NB4 (cell line): Measurements from ENCODE around the gene CHST8.
"Not testable (repeated sequence)": the region's sequence is repeated elsewhere in the genome, so short reads cannot be mapped to it uniquely, and the experiment has no call there.

Source experiments
- DNase-seq: peaks from one replicate; pipeline ENCODE4 v3.0.0; 2010; ENCODE audit warnings: low read depth
- H3K4me3 ChIP-seq: one replicate; pipeline ENCODE4 v1.5.1; 2011; ENCODE audit warnings: mild to moderate bottlenecking, low read depth, low read length, moderate library complexity
- CTCF ChIP-seq: IDR thresholded peaks from one replicate; pipeline ENCODE4 v1.5.1; 2012; ENCODE audit warnings: low read depth, low read length
- MAX ChIP-seq: IDR thresholded peaks from 2 replicates; pipeline ENCODE4 v1.6.1; 2011; ENCODE audit warnings: low read depth, low read length
- MYC ChIP-seq: IDR thresholded peaks from 2 replicates; pipeline ENCODE4 v1.6.1; 2011; ENCODE audit warnings: low read depth, low read length
- POLR2A ChIP-seq: IDR thresholded peaks from 2 replicates; pipeline ENCODE4 v1.6.1; 2011; ENCODE audit warnings: mild to moderate bottlenecking; ENCODE audit not compliant: insufficient read length; ENCODE audit errors: extremely low read depth

Gene CHST8

GRCh38 chr19:33812388-33813330 lies 190.9 kb downstream of the CHST8 start:
- no peak for DNase-seq
- no peak overlapping the region for H3K4me3 ChIP-seq
- TF ChIP-seq MAX (no peak), CTCF (no peak), MYC (no peak), POLR2A (no peak)

- H3K4me3 ChIP-seq: no peak overlapping the region
- no peak for DNase-seq
- TF ChIP-seq CTCF (no peak), MYC (no peak), MAX (no peak), POLR2A (no peak)
These were observed 191.8 kb downstream of the CHST8 start for GRCh38 chr19:33813391-33814101.

- DNase-seq: no peak
- H3K4me3 ChIP-seq: no peak overlapping the region
- TF ChIP-seq CTCF (no peak), MYC (no peak), MAX (no peak)
These were observed 192.7 kb downstream of the CHST8 start for GRCh38 chr19:33814181-33815165.

- peak; percentile 55 for DNase-seq
- no peak for TF ChIP-seq POLR2A
- no peak for TF ChIP-seq MYC
- no peak for TF ChIP-seq CTCF
- no peak for TF ChIP-seq MAX
- H3K4me3 ChIP-seq: no peak overlapping the region
These were observed 193.9 kb downstream of the CHST8 start for GRCh38 chr19:33815380-33816340.

GRCh38 chr19:33818411-33818810 lies 196.7 kb downstream of the CHST8 start:
- TF ChIP-seq POLR2A (no peak), CTCF (no peak), MAX (no peak), MYC (no peak)
- no peak overlapping the region for H3K4me3 ChIP-seq
- no peak for DNase-seq

- H3K4me3 ChIP-seq, DNase-seq: not testable (repeated sequence)
These were observed 197.3 kb downstream of the CHST8 start for GRCh38 chr19:33819078-33819477.
